BLaER1 treated with 17β-estradiol and CSF1 and Interleukin-3, amounts not matched to agents 10 nM and 100 nM (cell line): ENCODE results near the gene CUX1.
"Not testable (repeated sequence)": the region's sequence is repeated elsewhere in the genome, so short reads cannot be mapped to it uniquely, and the experiment has no call there.

Experiments used
- H3K27ac ChIP-seq, 11 experiments: shearing (Covaris generic); formaldehyde crosslinking; 2 replicates each; pipeline ENCODE4 v1.8.1; 2022
- H3K27me3 ChIP-seq, 11 experiments: shearing (Covaris generic); formaldehyde crosslinking; 2 replicates each; pipeline ENCODE4 v1.8.1; 2022
- H3K36me3 ChIP-seq, 11 experiments: shearing (Covaris generic); formaldehyde crosslinking; 2 replicates each; pipeline ENCODE4 v1.8.1; 2022
- H3K4me1 ChIP-seq, 10 experiments: shearing (Covaris generic); formaldehyde crosslinking; 2 replicates each; pipeline ENCODE4 v1.8.1; 2022
- H3K4me2 ChIP-seq, 11 experiments: shearing (Covaris generic); formaldehyde crosslinking; 2 replicates each; pipeline ENCODE4 v1.8.1; 2022
- H3K4me3 ChIP-seq, 10 experiments: shearing (Covaris generic); formaldehyde crosslinking; 2 replicates each; pipeline ENCODE4 v1.8.1; 2022
- H3K9ac ChIP-seq, 11 experiments: shearing (Covaris generic); formaldehyde crosslinking; 2 replicates each; pipeline ENCODE4 v1.8.1; 2022
- H3K9me3 ChIP-seq, 11 experiments: shearing (Covaris generic); formaldehyde crosslinking; replicated peaks in 1 of 11; 2 replicates each; pipeline ENCODE4 v1.8.1; 2022
- H4K20me1 ChIP-seq, 11 experiments: shearing (Covaris generic); formaldehyde crosslinking; 2 replicates each; pipeline ENCODE4 v1.8.1; 2022
- Cebpa-rat ChIP-seq, 11 experiments: shearing (Covaris generic); IDR thresholded peaks; 2 replicates each; pipeline ENCODE4 v1.8.1; 2022

Gene CUX1

DNA sequence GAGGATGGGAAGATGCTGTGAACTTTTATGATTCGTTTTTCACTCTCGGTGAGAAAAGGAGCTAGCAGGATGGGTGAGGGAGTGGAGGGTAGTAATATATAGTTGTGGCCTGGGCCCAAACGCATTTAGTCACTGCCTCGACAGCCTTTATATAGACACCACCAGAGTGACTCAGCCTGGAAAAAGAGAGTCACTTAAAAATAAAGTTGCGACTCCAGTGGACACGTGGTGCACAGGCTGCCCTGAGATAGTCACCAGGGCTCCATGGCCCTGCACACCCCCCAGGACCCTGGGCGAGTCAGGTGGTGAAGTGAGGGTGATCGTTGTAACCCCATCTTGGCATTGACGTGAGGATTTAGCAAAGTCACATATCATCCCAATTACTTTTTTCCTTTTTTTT, 106.7 kb downstream of the CUX1 start:
- H3K9ac ChIP-seq, result peak overlapping the region in 4 of 11 experiments; percentile 3 to 41 (median 21); a peak in 5 of 22 replicates
- peak overlapping the region in 8 of 11 experiments; percentile 3 to 49 (median 34); a peak in 11 of 22 replicates for H3K27ac ChIP-seq
- H3K9me3 ChIP-seq, result peaks cover 0 to 4% (median 1%) of the 10 kb centered on the region in 11 experiments; a peak in 10 of 22 replicates
- H3K4me3 ChIP-seq, result no peak overlapping the region
- H4K20me1 ChIP-seq, result peaks cover 20 to 68% (median 53%) of the 10 kb centered on the region in 11 experiments; a peak in 20 of 22 replicates
- H3K36me3 ChIP-seq, result peaks cover 8 to 69% (median 54%) of the 10 kb centered on the region in 11 experiments
- H3K4me1 ChIP-seq, result peaks cover 49 to 75% (median 67%) of the 10 kb centered on the region in 10 experiments
- TF ChIP-seq Cebpa-rat (IDR thresholded peaks at IDR 0.05), result no peak
- H3K27me3 ChIP-seq, result no peaks in the 10 kb centered on the region
- peak overlapping the region; percentile 11 to 67 (median 39); a peak in 18 of 22 replicates for H3K4me2 ChIP-seq

DNA sequence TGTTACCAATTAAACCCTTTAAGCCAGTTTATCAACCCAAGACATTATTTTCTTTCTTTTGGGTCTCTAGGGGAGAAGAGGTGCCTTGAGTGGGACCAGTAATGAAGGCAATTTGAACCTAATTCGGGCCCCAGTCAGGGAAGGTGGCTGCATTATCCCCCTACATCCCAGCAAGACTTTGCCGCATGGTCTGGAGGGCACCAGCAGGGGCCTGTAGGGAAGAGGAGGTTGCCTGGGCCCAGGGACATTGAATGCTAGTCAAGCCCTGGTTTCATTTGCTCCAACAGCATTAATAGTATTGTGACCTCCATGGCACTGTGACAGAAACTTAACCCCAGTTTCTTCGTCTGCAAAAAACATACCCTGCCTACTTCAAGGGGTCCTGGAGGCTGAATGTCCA, 108.8 kb downstream of the CUX1 start:
- no peak for TF ChIP-seq Cebpa-rat (IDR thresholded peaks at IDR 0.05)
- Histone ChIP-seq H3K27ac (peak overlapping the region in 10 of 11 experiments; percentile 12 to 93 (median 86); a peak in 18 of 22 replicates), H3K27me3 (no peaks in the 10 kb centered on the region), H3K4me1 (peaks cover 51 to 96% (median 77%) of the 10 kb centered on the region in 10 experiments), H3K36me3 (peaks cover 0 to 69% (median 56%) of the 10 kb centered on the region in 11 experiments; a peak in 21 of 22 replicates), H4K20me1 (peaks cover 20 to 50% (median 33%) of the 10 kb centered on the region in 11 experiments; a peak in 20 of 22 replicates), H3K4me2 (peak overlapping the region in 6 of 11 experiments; percentile 2 to 89 (median 66); a peak in 8 of 22 replicates), H3K9ac (0 out of 22 replicates have a peak overlapping the region, but pooled peaks of 1 of the 11 experiments have one; percentile 24), H3K4me3 (no peak overlapping the region), H3K9me3 (peaks cover 11 to 25% (median 22%) of the 10 kb centered on the region in 11 experiments; a peak in 21 of 22 replicates)

DNA sequence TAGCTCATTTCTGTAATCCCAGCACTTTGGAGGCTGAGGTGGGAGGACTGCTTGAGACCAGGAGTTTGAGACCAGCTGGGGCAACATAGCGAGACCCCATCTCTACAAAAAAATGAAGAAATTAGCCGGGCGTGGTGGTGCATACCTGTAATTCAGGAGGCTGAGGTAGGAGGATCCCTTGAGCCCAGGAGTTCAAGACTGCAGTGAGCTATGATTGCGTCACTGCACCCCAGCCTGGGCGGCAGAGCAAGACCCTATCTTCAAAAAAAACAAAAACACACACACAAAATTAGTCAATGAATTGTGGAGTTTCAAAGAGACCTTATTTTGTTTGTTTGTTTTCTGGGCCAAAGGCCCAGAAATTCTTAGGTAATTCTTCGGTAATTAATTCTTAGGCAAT, 110.0 kb downstream of the CUX1 start:
- H4K20me1 ChIP-seq, result peaks cover 16 to 41% (median 30%) of the 10 kb centered on the region in 11 experiments; a peak in 20 of 22 replicates
- H3K9me3 ChIP-seq, result peaks cover 11 to 28% (median 25%) of the 10 kb centered on the region in 11 experiments; a peak in 21 of 22 replicates
- H3K4me3 ChIP-seq, result peak overlapping the region in 9 of 10 experiments; percentile 1 to 49 (median 34); a peak in 13 of 20 replicates
- H3K27me3 ChIP-seq, result no peaks in the 10 kb centered on the region
- TF ChIP-seq Cebpa-rat (IDR thresholded peaks at IDR 0.05), result peak in 7 of 11 experiments; percentile 21 to 72 (median 37); a peak in 7 of 22 replicates
- H3K36me3 ChIP-seq, result peaks cover 0 to 71% (median 53%) of the 10 kb centered on the region in 11 experiments; a peak in 21 of 22 replicates
- H3K9ac ChIP-seq, result peak overlapping the region; percentile 65 to 82 (median 75); a peak in 21 of 22 replicates
- H3K4me1 ChIP-seq, result peaks cover 55 to 98% (median 79%) of the 10 kb centered on the region in 10 experiments
- peak overlapping the region; percentile 60 to 89 (median 81) for H3K4me2 ChIP-seq
- H3K27ac ChIP-seq, result peak overlapping the region; percentile 65 to 93 (median 86)

DNA sequence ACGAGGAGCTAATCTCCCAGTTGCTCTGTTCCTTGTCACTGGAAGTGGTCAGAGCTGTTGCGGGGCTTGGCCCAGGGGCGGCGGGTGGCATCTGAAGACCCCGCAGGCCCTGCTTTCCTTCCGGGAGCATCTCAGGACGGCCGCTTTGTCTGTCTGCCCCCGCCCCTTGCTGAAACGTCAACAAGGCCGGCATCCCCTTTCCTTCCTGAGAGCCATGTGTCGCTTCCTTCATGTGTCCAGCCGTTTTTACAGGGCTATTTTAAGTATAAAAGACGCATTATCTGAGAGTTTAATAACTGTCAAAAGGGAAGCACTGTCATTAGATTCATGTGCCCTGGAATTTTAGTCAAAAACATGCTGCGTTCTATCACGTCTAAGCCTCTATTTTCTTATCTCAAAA, 110.4 kb downstream of the CUX1 start:
- H3K4me1 ChIP-seq, result peaks cover 55 to 98% (median 79%) of the 10 kb centered on the region in 10 experiments
- H3K9ac ChIP-seq, result peak overlapping the region; percentile 65 to 82 (median 75)
- TF ChIP-seq Cebpa-rat (IDR thresholded peaks at IDR 0.05), result no peak
- H3K36me3 ChIP-seq, result peaks cover 0 to 68% (median 50%) of the 10 kb centered on the region in 11 experiments; a peak in 21 of 22 replicates
- H4K20me1 ChIP-seq, result peaks cover 12 to 37% (median 27%) of the 10 kb centered on the region in 11 experiments; a peak in 20 of 22 replicates
- H3K27me3 ChIP-seq, result no peaks in the 10 kb centered on the region
- H3K9me3 ChIP-seq, result peaks cover 11 to 28% (median 25%) of the 10 kb centered on the region in 11 experiments; a peak in 21 of 22 replicates
- peak overlapping the region; percentile 65 to 93 (median 86) for H3K27ac ChIP-seq
- H3K4me3 ChIP-seq, result peak overlapping the region in 9 of 10 experiments; percentile 1 to 49 (median 34); a peak in 14 of 20 replicates
- peak overlapping the region; percentile 60 to 89 (median 81) for H3K4me2 ChIP-seq

DNA sequence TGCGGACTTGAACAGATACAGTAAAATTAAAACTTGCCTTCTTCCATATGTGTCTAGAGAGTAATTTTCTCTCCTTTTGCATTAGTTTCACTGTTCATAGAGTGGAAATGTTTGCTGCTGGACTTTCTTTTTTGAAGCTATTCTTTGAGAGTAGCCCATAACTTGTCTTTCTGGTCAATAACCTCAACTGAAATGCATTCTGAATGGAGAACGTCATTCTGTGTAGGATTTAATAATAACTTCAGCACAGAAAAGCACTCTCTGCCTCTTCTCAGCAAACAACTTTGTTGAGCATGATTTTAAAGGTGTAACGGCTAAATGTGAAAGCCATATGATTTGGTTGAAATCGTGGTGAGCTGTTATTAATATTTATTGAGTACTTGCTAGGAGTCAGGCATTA, 111.8 kb downstream of the CUX1 start:
- peak overlapping the region in 1 of 10 experiments; percentile 10; a peak in 2 of 20 replicates for H3K4me3 ChIP-seq
- peaks cover under 1 to 23% (median 13%) of the 10 kb centered on the region in 11 experiments; a peak in 16 of 22 replicates for H4K20me1 ChIP-seq
- H3K4me2 ChIP-seq, result peak overlapping the region in 4 of 11 experiments; percentile 60 to 89 (median 69); a peak in 8 of 22 replicates
- H3K27me3 ChIP-seq, result no peaks in the 10 kb centered on the region
- H3K9ac ChIP-seq, result no peak overlapping the region
- H3K36me3 ChIP-seq, result peaks cover 0 to 54% (median 40%) of the 10 kb centered on the region in 11 experiments; a peak in 21 of 22 replicates
- H3K27ac ChIP-seq, result peak overlapping the region in 7 of 11 experiments; percentile 16 to 93 (median 86); a peak in 10 of 22 replicates
- no peak for TF ChIP-seq Cebpa-rat (IDR thresholded peaks at IDR 0.05)
- H3K9me3 ChIP-seq, result peaks cover 11 to 28% (median 25%) of the 10 kb centered on the region in 11 experiments; a peak in 21 of 22 replicates
- H3K4me1 ChIP-seq, result peaks cover 47 to 98% (median 78%) of the 10 kb centered on the region in 10 experiments

DNA sequence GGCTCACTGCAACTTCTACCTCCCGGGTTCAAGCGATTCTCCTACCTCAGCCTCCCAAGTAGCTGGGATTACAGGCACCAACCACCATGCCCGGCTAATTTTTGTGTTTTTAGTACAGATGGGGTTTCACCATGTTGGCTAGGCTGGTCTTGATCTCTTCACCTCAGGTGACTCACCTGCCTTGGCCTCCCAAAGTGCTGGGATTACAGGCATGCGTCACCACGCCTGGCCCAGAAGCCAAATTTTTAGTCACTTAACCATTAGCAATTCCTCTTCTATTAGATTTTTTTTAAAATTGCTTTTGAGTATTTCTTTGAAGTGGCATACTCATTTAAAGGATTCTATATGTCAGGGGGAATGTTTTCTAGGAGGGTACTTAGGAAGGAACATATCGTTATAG, 112.5 kb downstream of the CUX1 start:
- H3K9ac ChIP-seq, H3K27me3 ChIP-seq: not testable (repeated sequence)
- peaks cover 47 to 100% (median 79%) of the 10 kb centered on the region in 10 experiments for H3K4me1 ChIP-seq
- H3K36me3 ChIP-seq, result peaks cover 0 to 48% (median 34%) of the 10 kb centered on the region in 11 experiments; a peak in 21 of 22 replicates
- peaks cover 0 to 16% (median 9%) of the 10 kb centered on the region in 11 experiments; a peak in 12 of 22 replicates for H4K20me1 ChIP-seq
- peak overlapping the region in 4 of 11 experiments; percentile 83 to 93 (median 88); a peak in 4 of 22 replicates for H3K27ac ChIP-seq
- H3K9me3 ChIP-seq, result peaks cover 11 to 28% (median 25%) of the 10 kb centered on the region in 11 experiments; a peak in 21 of 22 replicates
- peak overlapping the region in 3 of 11 experiments; percentile 60 to 89 (median 78); a peak in 4 of 22 replicates for H3K4me2 ChIP-seq
- peak overlapping the region in 4 of 10 experiments; percentile 3 to 29 (median 16); a peak in 5 of 20 replicates for H3K4me3 ChIP-seq

DNA sequence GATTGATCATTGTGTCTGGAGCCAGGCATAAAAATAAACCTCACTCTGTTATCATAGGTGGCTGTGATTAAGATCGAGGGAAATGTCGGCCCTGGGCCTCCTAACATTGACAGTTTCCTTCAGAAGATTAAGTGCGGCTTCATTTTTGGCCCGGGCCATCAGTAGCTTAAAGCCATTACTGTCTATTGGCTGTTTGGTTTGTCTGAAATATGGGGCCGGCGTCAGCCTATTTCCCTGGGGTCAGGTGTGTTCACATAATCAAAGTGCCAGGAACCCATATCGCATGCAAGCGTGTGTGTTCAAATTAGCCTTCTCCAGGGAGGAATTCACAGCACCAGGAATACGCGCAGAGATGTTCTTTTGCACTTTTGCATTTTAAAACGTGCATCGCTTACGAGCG, 114.7 kb downstream of the CUX1 start:
- Histone ChIP-seq H3K27me3 (no peaks in the 10 kb centered on the region), H3K4me1 (peaks cover 66 to 100% (median 84%) of the 10 kb centered on the region in 10 experiments), H4K20me1 (peaks cover 0 to 19% (median 0%) of the 10 kb centered on the region in 11 experiments; a peak in 8 of 22 replicates), H3K9me3 (peaks cover 11 to 28% (median 25%) of the 10 kb centered on the region in 11 experiments; a peak in 21 of 22 replicates), H3K27ac (peak overlapping the region in 5 of 11 experiments; percentile 70 to 87 (median 82); a peak in 8 of 22 replicates), H3K36me3 (peaks cover 0 to 32% (median 24%) of the 10 kb centered on the region in 11 experiments; a peak in 20 of 22 replicates), H3K4me3 (no peak overlapping the region), H3K9ac (peak overlapping the region in 4 of 11 experiments; percentile 15 to 75 (median 72); a peak in 6 of 22 replicates), H3K4me2 (peak overlapping the region; percentile 15 to 94 (median 86))
- TF ChIP-seq Cebpa-rat (IDR thresholded peaks at IDR 0.05), result no peak

DNA sequence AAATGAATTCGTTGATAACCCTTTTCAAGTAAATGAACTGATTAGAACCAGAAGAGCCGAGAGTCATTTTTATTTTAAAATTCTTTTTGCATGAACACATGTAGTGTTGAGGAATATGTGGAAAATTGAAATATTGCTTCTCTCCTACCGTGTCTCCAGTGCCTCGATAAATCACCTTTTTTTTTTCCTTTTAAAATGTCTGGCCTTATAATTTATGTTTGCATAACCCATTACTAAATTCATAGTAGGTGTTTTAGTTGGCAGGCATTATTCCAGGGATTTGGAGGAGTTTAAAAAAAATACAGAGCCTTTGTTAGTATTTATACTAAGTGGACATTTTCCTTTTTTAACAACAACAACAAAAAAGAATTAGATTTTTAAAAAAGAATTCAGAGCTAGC, 115.6 kb downstream of the CUX1 start:
- Histone ChIP-seq H3K9ac (peak overlapping the region; percentile 15 to 82 (median 68); a peak in 13 of 22 replicates), H3K9me3 (peaks cover 11 to 29% (median 25%) of the 10 kb centered on the region in 11 experiments; a peak in 21 of 22 replicates), H4K20me1 (peaks cover 0 to 19% (median 0%) of the 10 kb centered on the region in 11 experiments; a peak in 8 of 22 replicates), H3K27ac (peak overlapping the region; percentile 70 to 88 (median 82)), H3K4me1 (peaks cover 61 to 100% (median 83%) of the 10 kb centered on the region in 10 experiments), H3K4me3 (peak overlapping the region in 4 of 10 experiments; percentile 32 to 51 (median 46); a peak in 5 of 20 replicates), H3K4me2 (peak overlapping the region; percentile 46 to 97 (median 89); a peak in 19 of 22 replicates), H3K36me3 (peaks cover 0 to 36% (median 28%) of the 10 kb centered on the region in 11 experiments; a peak in 20 of 22 replicates), H3K27me3 (no peaks in the 10 kb centered on the region)
- TF ChIP-seq Cebpa-rat (IDR thresholded peaks at IDR 0.05), result no peak
